WTC11 (cell line): Measurements from ENCODE around the gene DYNLT2B.
"Not testable (repeated sequence)": the region's sequence is repeated elsewhere in the genome, so short reads cannot be mapped to it uniquely, and the experiment has no call there.

ENCODE experiments used
- ATF1 ChIP-seq: sonication (generic); formaldehyde crosslinking; IDR thresholded peaks from 2 replicates; pipeline ENCODE4 v1.8.1; 2023; ENCODE audit warnings: mild to moderate bottlenecking, moderate library complexity, missing genetic modification reagents
- CTCF ChIP-seq: fragments of 200-600 bp; IDR thresholded peaks from 2 replicates; pipeline ENCODE4 v1.8.0; 2022; ENCODE audit warnings: antibody characterized with exemption
- ESRRA ChIP-seq: sonication (generic); formaldehyde crosslinking; IDR thresholded peaks from 2 replicates; pipeline ENCODE4 v1.8.1; 2022; ENCODE audit warnings: mild to moderate bottlenecking, missing genetic modification reagents, borderline replicate concordance
- FOXK1 ChIP-seq: sonication (generic); formaldehyde crosslinking; IDR thresholded peaks from 2 replicates; pipeline ENCODE4 v1.8.0; 2022; ENCODE audit warnings: mild to moderate bottlenecking, moderate library complexity, missing genetic modification reagents
- FOXP4 ChIP-seq: sonication (generic); formaldehyde crosslinking; IDR thresholded peaks from 2 replicates; pipeline ENCODE4 v1.8.0; 2022; ENCODE audit warnings: mild to moderate bottlenecking, missing genetic modification reagents
- JUN ChIP-seq: sonication (generic); formaldehyde crosslinking; IDR thresholded peaks from 2 replicates; pipeline ENCODE4 v1.8.0; 2023; ENCODE audit warnings: mild to moderate bottlenecking, missing genetic modification reagents
- NFYB ChIP-seq: sonication (generic); formaldehyde crosslinking; conservative IDR thresholded peaks from 2 replicates; pipeline ENCODE4 v1.8.0; 2022; ENCODE audit warnings: low read depth, missing genetic modification reagents
- SOX15 ChIP-seq: fragments of 250-450 bp; sonication (Bioruptor Pico); IDR thresholded peaks from 2 replicates; pipeline ENCODE4 v1.9.0; 2021; ENCODE audit warnings: mild to moderate bottlenecking
- SP1 ChIP-seq: sonication (generic); formaldehyde crosslinking; conservative IDR thresholded peaks from 2 replicates; pipeline ENCODE4 v1.8.1; 2022; ENCODE audit warnings: missing genetic modification reagents
- ZNF232 ChIP-seq: sonication (generic); formaldehyde crosslinking; IDR thresholded peaks from 2 replicates; pipeline ENCODE4 v1.8.0; 2022; ENCODE audit warnings: mild to moderate bottlenecking, missing genetic modification reagents
- ZNF317 ChIP-seq: sonication (generic); formaldehyde crosslinking; IDR thresholded peaks from 2 replicates; pipeline ENCODE4 v1.8.1; 2023; ENCODE audit warnings: low read depth, mild to moderate bottlenecking, moderate library complexity, missing genetic modification reagents, borderline replicate concordance
- ZNF396 ChIP-seq: fragments of 250-450 bp; sonication (Bioruptor Pico); IDR thresholded peaks from 2 replicates; pipeline ENCODE4 v1.8.0; 2021; ENCODE audit warnings: mild to moderate bottlenecking, moderate library complexity, borderline replicate concordance
- TF ChIP-seq, protein P1 (sequence below): sonication (generic); formaldehyde crosslinking; IDR thresholded peaks from 2 replicates; pipeline ENCODE4 v1.8.0; 2022; ENCODE audit warnings: mild to moderate bottlenecking, missing genetic modification reagents
- TF ChIP-seq, protein P2 (sequence below): fragments of 250-450 bp; sonication (Bioruptor Pico); IDR thresholded peaks from 2 replicates; pipeline ENCODE4 v2.1.2; 2022; ENCODE audit warnings: mild to moderate bottlenecking, moderate library complexity

DNA sequence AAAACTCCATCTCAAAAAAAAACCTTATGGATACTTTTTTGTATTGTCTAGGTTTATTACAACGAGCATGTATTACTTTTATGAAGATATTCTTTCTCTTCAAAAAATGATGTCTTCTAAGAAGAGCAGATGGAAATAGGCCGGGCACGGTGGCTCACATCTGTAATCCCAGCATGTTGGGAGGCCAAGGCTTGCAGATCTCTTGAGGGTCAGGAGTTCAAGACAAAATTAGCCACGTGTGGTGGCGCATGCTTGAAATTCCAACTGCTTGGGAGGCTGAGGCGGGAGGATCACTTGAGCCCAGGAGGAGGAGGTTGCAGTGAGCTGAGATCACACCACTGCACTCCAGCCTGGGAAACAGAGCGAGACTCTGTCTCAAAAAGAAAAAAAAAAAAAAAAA lies 4.0 kb downstream of the DYNLT2B start:
- TF ChIP-seq FOXK1 (CRISPR knock-in tag); CTCF; SOX15 (CRISPR knock-in tag); SP1; ZNF396 (CRISPR knock-in tag); JUN (CRISPR knock-in tag); ESRRA (CRISPR knock-in tag); ZNF317; ATF1 (CRISPR knock-in tag); ZNF232; FOXP4 (CRISPR knock-in tag); NFYB: not testable (repeated sequence)
- TF ChIP-seq, protein P1, sequence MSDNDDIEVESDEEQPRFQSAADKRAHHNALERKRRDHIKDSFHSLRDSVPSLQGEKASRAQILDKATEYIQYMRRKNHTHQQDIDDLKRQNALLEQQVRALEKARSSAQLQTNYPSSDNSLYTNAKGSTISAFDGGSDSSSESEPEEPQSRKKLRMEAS = not testable (repeated sequence)
- TF ChIP-seq, protein P2, sequence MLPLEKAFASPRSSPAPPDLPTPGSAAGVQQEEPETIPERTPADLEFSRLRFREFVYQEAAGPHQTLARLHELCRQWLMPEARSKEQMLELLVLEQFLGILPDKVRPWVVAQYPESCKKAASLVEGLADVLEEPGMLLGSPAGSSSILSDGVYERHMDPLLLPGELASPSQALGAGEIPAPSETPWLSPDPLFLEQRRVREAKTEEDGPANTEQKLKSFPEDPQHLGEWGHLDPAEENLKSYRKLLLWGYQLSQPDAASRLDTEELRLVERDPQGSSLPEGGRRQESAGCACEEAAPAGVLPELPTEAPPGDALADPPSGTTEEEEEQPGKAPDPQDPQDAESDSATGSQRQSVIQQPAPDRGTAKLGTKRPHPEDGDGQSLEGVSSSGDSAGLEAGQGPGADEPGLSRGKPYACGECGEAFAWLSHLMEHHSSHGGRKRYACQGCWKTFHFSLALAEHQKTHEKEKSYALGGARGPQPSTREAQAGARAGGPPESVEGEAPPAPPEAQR (CRISPR knock-in tag) = not testable (repeated sequence)
